Testis (tissue), 2 donors: ENCODE measurements around the gene RBL2.

Experiments used
- CTCF ChIP-seq, 3 experiments: fragments of 450-650 bp in 2 of 3; fragments of 200-600 bp in 1 of 3; sonication (generic) in 1 of 3; IDR thresholded peaks; one replicate each; pipeline ENCODE4 v1.5.1; 2016 to 2019; ENCODE audit warnings: antibody characterized with exemption in 3 of 3, mild to moderate bottlenecking in 2 of 3, moderate library complexity in 1 of 3
- POLR2A ChIP-seq: fragments of 450-650 bp; IDR thresholded peaks from one replicate; pipeline ENCODE4 v1.6.1; 2017; ENCODE audit warnings: antibody characterized with exemption, mild to moderate bottlenecking, moderate library complexity

GRCh38 chr16:53433930-53434376 is 318 bp upstream of the RBL2 start:
- TF ChIP-seq CTCF (IDR thresholded peaks at IDR 0.05) (no peak), POLR2A (no peak)
